ENCODE measurements around the gene ATG2A.

DNA sequence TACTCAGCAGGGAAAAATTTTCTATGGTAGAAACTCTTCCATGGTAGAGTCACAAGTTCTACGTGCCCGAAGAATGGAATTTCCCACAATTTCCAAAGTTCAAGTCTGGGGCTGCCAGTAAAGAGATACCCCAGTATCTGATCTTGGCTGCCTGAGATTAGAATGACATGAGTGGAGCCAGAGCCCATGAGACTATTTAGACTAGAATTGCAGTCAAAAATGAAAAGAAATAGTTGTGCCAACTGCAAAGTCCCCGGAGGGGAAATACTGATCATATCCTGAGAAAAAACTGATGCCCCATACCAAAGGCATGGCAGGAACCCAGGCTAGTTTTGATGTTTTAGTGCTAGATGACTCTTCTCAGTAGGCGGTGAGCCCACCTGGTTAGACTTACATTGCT is 43.7 kb upstream of the ATG2A start:
- TF ChIP-seq BCL11A (IDR thresholded peaks at IDR 0.05; ENCODE audit: low read depth, low read length) (no peak), TCF3 (IDR thresholded peaks at IDR 0.05; ENCODE audit: borderline replicate concordance, insufficient read depth, low read depth, low read length) (no peak), FOS (IDR thresholded peaks at IDR 0.05; ENCODE audit: borderline replicate concordance, extremely low read depth, insufficient read length) (no peak), ZNF207 (IDR thresholded peaks at IDR 0.05; ENCODE audit: borderline replicate concordance) (no peak), POLR2A (IDR thresholded peaks at IDR 0.05; ENCODE audit: low read depth, low read length) (no peak), TAF1 (IDR thresholded peaks at IDR 0.05; ENCODE audit: borderline replicate concordance, low read depth, low read length) (no peak), CHD2 (IDR thresholded peaks at IDR 0.05; ENCODE audit: borderline replicate concordance, low read depth, low read length) (no peak), JUND (IDR thresholded peaks at IDR 0.05; ENCODE audit: low read depth, low read length) (no peak), EP300 (IDR thresholded peaks at IDR 0.05; ENCODE audit: borderline replicate concordance in 1 of 2, control insufficient read depth in 1 of 2, low read depth in 2 of 2, low read length in 2 of 2) (no peak), HDAC2 (IDR thresholded peaks at IDR 0.05) (no peak), EZH2 (IDR thresholded peaks at IDR 0.05; ENCODE audit: borderline replicate concordance, control insufficient read depth, low read depth, low read length) (no peak)
- TF ChIP-seq, protein P1, sequence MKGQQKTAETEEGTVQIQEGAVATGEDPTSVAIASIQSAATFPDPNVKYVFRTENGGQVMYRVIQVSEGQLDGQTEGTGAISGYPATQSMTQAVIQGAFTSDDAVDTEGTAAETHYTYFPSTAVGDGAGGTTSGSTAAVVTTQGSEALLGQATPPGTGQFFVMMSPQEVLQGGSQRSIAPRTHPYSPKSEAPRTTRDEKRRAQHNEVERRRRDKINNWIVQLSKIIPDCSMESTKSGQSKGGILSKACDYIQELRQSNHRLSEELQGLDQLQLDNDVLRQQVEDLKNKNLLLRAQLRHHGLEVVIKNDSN (IDR thresholded peaks at IDR 0.05; ENCODE audit: borderline replicate concordance, extremely low read length, insufficient read depth, low read depth, low read length): no peak
- TF ChIP-seq, protein P2, sequence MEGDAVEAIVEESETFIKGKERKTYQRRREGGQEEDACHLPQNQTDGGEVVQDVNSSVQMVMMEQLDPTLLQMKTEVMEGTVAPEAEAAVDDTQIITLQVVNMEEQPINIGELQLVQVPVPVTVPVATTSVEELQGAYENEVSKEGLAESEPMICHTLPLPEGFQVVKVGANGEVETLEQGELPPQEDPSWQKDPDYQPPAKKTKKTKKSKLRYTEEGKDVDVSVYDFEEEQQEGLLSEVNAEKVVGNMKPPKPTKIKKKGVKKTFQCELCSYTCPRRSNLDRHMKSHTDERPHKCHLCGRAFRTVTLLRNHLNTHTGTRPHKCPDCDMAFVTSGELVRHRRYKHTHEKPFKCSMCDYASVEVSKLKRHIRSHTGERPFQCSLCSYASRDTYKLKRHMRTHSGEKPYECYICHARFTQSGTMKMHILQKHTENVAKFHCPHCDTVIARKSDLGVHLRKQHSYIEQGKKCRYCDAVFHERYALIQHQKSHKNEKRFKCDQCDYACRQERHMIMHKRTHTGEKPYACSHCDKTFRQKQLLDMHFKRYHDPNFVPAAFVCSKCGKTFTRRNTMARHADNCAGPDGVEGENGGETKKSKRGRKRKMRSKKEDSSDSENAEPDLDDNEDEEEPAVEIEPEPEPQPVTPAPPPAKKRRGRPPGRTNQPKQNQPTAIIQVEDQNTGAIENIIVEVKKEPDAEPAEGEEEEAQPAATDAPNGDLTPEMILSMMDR (IDR thresholded peaks at IDR 0.05 in 2 of 3, conservative IDR thresholded peaks at IDR 0.05 in 1 of 3; ENCODE audit: control insufficient read depth in 2 of 3, extremely low read depth in 1 of 3, insufficient read depth in 1 of 3, low read depth in 3 of 3, low read length in 3 of 3): no peak
- TF ChIP-seq, protein P3, sequence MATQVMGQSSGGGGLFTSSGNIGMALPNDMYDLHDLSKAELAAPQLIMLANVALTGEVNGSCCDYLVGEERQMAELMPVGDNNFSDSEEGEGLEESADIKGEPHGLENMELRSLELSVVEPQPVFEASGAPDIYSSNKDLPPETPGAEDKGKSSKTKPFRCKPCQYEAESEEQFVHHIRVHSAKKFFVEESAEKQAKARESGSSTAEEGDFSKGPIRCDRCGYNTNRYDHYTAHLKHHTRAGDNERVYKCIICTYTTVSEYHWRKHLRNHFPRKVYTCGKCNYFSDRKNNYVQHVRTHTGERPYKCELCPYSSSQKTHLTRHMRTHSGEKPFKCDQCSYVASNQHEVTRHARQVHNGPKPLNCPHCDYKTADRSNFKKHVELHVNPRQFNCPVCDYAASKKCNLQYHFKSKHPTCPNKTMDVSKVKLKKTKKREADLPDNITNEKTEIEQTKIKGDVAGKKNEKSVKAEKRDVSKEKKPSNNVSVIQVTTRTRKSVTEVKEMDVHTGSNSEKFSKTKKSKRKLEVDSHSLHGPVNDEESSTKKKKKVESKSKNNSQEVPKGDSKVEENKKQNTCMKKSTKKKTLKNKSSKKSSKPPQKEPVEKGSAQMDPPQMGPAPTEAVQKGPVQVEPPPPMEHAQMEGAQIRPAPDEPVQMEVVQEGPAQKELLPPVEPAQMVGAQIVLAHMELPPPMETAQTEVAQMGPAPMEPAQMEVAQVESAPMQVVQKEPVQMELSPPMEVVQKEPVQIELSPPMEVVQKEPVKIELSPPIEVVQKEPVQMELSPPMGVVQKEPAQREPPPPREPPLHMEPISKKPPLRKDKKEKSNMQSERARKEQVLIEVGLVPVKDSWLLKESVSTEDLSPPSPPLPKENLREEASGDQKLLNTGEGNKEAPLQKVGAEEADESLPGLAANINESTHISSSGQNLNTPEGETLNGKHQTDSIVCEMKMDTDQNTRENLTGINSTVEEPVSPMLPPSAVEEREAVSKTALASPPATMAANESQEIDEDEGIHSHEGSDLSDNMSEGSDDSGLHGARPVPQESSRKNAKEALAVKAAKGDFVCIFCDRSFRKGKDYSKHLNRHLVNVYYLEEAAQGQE (IDR thresholded peaks at IDR 0.05; ENCODE audit: low read depth, low read length): no peak
